OCI-LY3 (cell line): ENCODE measurements around the gene SMAD7.

Source experiments
- EZH2phosphoT487 ChIP-seq: fragments of 200-600 bp; shearing (Covaris generic); IDR thresholded peaks from 2 replicates; pipeline ENCODE4 v1.6.1; 2018; ENCODE audit warnings: antibody characterized with exemption, mixed run types, low read depth
- TF ChIP-seq, protein P1 (sequence below): fragments of 200-600, 300-600 bp; sonication (generic); IDR thresholded peaks from 2 replicates; pipeline ENCODE4 v1.5.1; 2014; ENCODE audit warnings: antibody characterized with exemption, low read length, low read depth

DNA sequence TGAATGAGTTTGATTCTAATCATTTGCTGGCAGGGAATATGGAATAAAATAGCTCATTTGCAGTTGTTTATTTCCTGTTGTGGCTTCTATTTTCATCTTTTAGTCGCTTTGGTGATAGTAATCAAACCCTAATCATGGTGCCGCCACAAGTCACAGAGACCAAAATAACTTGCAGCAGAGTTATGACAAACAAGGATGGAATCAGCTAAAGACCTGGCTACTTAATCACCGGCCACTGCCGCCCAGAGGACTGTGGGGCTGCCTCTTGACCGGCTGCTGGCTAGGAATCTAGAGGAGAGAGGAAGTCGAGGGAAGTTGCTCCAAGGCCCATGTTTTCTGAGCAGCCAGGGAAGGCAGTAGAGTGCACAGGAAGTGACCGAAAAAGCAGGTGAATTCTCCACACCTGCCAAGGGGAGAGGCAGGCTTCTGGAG lies 5.1 kb upstream of the SMAD7 start:
- TF ChIP-seq, protein P1, sequence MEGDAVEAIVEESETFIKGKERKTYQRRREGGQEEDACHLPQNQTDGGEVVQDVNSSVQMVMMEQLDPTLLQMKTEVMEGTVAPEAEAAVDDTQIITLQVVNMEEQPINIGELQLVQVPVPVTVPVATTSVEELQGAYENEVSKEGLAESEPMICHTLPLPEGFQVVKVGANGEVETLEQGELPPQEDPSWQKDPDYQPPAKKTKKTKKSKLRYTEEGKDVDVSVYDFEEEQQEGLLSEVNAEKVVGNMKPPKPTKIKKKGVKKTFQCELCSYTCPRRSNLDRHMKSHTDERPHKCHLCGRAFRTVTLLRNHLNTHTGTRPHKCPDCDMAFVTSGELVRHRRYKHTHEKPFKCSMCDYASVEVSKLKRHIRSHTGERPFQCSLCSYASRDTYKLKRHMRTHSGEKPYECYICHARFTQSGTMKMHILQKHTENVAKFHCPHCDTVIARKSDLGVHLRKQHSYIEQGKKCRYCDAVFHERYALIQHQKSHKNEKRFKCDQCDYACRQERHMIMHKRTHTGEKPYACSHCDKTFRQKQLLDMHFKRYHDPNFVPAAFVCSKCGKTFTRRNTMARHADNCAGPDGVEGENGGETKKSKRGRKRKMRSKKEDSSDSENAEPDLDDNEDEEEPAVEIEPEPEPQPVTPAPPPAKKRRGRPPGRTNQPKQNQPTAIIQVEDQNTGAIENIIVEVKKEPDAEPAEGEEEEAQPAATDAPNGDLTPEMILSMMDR = no peak
- no peak for TF ChIP-seq EZH2phosphoT487
